ENCODE measurements around the gene KLK11.
A peak's percentile ranks its signal among the peaks of the same experiment; 100 is the strongest.

Gene KLK11

GRCh38 chr19:51027126-51027806 is 850 bp upstream of the KLK11 start:
- no peaks in the 10 kb centered on the region for H3K27me3 ChIP-seq (ENCODE audit: control insufficient read depth, insufficient read depth, low read length)
- peaks cover 9% of the 10 kb centered on the region for H3K4me1 ChIP-seq (ENCODE audit: control insufficient read depth, low read depth, low read length)
- H3K9me3 ChIP-seq (ENCODE audit: control insufficient read depth, low read depth, low read length), result no peaks in the 10 kb centered on the region
- no peak overlapping the region for H3K27ac ChIP-seq (ENCODE audit: low read length)
- no peak overlapping the region for H3K9ac ChIP-seq (ENCODE audit: low read length)
- H3K36me3 ChIP-seq (ENCODE audit: control insufficient read depth, low read depth, low read length), result no peaks in the 10 kb centered on the region
- no peak overlapping the region for H3K4me3 ChIP-seq (ENCODE audit: low read length)

GRCh38 chr19:51025809-51026553 is 435 bp downstream of the KLK11 start:
- H3K36me3 ChIP-seq (ENCODE audit: control insufficient read depth, low read depth, low read length), result no peaks in the 10 kb centered on the region
- H3K27ac ChIP-seq (ENCODE audit: low read length), result no peak overlapping the region
- H3K9ac ChIP-seq (ENCODE audit: low read length), result no peak overlapping the region
- H3K4me1 ChIP-seq (ENCODE audit: control insufficient read depth, low read depth, low read length), result peaks cover 14% of the 10 kb centered on the region
- no peak overlapping the region for H3K4me3 ChIP-seq (ENCODE audit: low read length)
- H3K27me3 ChIP-seq (ENCODE audit: control insufficient read depth, insufficient read depth, low read length), result no peaks in the 10 kb centered on the region
- H3K9me3 ChIP-seq (ENCODE audit: control insufficient read depth, low read depth, low read length), result no peaks in the 10 kb centered on the region

- no peak overlapping the region for H3K4me3 ChIP-seq (ENCODE audit: low read length)
- H3K9ac ChIP-seq (ENCODE audit: low read length), result no peak overlapping the region
- H3K27ac ChIP-seq (ENCODE audit: low read length), result no peak overlapping the region
- peaks cover 14% of the 10 kb centered on the region for H3K4me1 ChIP-seq (ENCODE audit: control insufficient read depth, low read depth, low read length)
- peaks cover 2% of the 10 kb centered on the region for H3K27me3 ChIP-seq (ENCODE audit: control insufficient read depth, insufficient read depth, low read length)
- no peaks in the 10 kb centered on the region for H3K9me3 ChIP-seq (ENCODE audit: control insufficient read depth, low read depth, low read length)
- no peaks in the 10 kb centered on the region for H3K36me3 ChIP-seq (ENCODE audit: control insufficient read depth, low read depth, low read length)
These were observed 1.0 kb downstream of the KLK11 start for GRCh38 chr19:51025401-51025800.

- Histone ChIP-seq H3K36me3 (ENCODE audit: control insufficient read depth, low read depth, low read length) (no peaks in the 10 kb centered on the region), H3K27me3 (ENCODE audit: control insufficient read depth, insufficient read depth, low read length) (peaks cover 7% of the 10 kb centered on the region), H3K9me3 (ENCODE audit: control insufficient read depth, low read depth, low read length) (no peaks in the 10 kb centered on the region), H3K4me3 (ENCODE audit: low read length) (no peak overlapping the region), H3K27ac (ENCODE audit: low read length) (no peak overlapping the region), H3K4me1 (ENCODE audit: control insufficient read depth, low read depth, low read length) (peaks cover 14% of the 10 kb centered on the region), H3K9ac (ENCODE audit: low read length) (no peak overlapping the region)
These were observed 1.5 kb downstream of the KLK11 start for GRCh38 chr19:51024924-51025323.

- no peak overlapping the region for H3K27ac ChIP-seq (ENCODE audit: low read length)
- H3K27me3 ChIP-seq (ENCODE audit: control insufficient read depth, insufficient read depth, low read length), result peaks cover 17% of the 10 kb centered on the region
- no peak overlapping the region for H3K9ac ChIP-seq (ENCODE audit: low read length)
- H3K4me3 ChIP-seq (ENCODE audit: low read length), result no peak overlapping the region
- H3K4me1 ChIP-seq (ENCODE audit: control insufficient read depth, low read depth, low read length), result peaks cover 14% of the 10 kb centered on the region
- no peaks in the 10 kb centered on the region for H3K9me3 ChIP-seq (ENCODE audit: control insufficient read depth, low read depth, low read length)
- H3K36me3 ChIP-seq (ENCODE audit: control insufficient read depth, low read depth, low read length), result no peaks in the 10 kb centered on the region
These were observed 2.5 kb downstream of the KLK11 start for GRCh38 chr19:51023946-51024345.

GRCh38 chr19:51022526-51022925 is 3.9 kb downstream of the KLK11 start:
- Histone ChIP-seq H3K4me1 (ENCODE audit: control insufficient read depth, low read depth, low read length) (peaks cover 14% of the 10 kb centered on the region), H3K9ac (ENCODE audit: low read length) (no peak overlapping the region), H3K27ac (ENCODE audit: low read length) (no peak overlapping the region), H3K9me3 (ENCODE audit: control insufficient read depth, low read depth, low read length) (no peaks in the 10 kb centered on the region), H3K4me3 (ENCODE audit: low read length) (no peak overlapping the region), H3K27me3 (ENCODE audit: control insufficient read depth, insufficient read depth, low read length) (peaks cover 31% of the 10 kb centered on the region), H3K36me3 (ENCODE audit: control insufficient read depth, low read depth, low read length) (no peaks in the 10 kb centered on the region)

- H3K27me3 ChIP-seq (ENCODE audit: control insufficient read depth, insufficient read depth, low read length), result peaks cover 41% of the 10 kb centered on the region
- H3K4me3 ChIP-seq (ENCODE audit: low read length), result no peak overlapping the region
- H3K4me1 ChIP-seq (ENCODE audit: control insufficient read depth, low read depth, low read length), result peaks cover 14% of the 10 kb centered on the region
- no peak overlapping the region for H3K9ac ChIP-seq (ENCODE audit: low read length)
- H3K36me3 ChIP-seq (ENCODE audit: control insufficient read depth, low read depth, low read length), result no peaks in the 10 kb centered on the region
- H3K27ac ChIP-seq (ENCODE audit: low read length), result no peak overlapping the region
- H3K9me3 ChIP-seq (ENCODE audit: control insufficient read depth, low read depth, low read length), result no peaks in the 10 kb centered on the region
These were observed 5.3 kb downstream of the KLK11 start for GRCh38 chr19:51020988-51021651.

- no peaks in the 10 kb centered on the region for H3K36me3 ChIP-seq (ENCODE audit: control insufficient read depth, low read depth, low read length)
- H3K27ac ChIP-seq (ENCODE audit: low read length), result no peak within 1 kb of the TSS
- peaks cover 41% of the 10 kb centered on the region for H3K27me3 ChIP-seq (ENCODE audit: control insufficient read depth, insufficient read depth, low read length)
- no peaks in the 10 kb centered on the region for H3K9me3 ChIP-seq (ENCODE audit: control insufficient read depth, low read depth, low read length)
- H3K4me3 ChIP-seq (ENCODE audit: low read length), result peak within 1 kb of the TSS; percentile 55
- H3K9ac ChIP-seq (ENCODE audit: low read length), result no peak within 1 kb of the TSS
- peaks cover 5% of the 10 kb centered on the region for H3K4me1 ChIP-seq (ENCODE audit: control insufficient read depth, low read depth, low read length)
These were observed 6.9 kb downstream of the KLK11 start, which contains the start of gene KLK10 for GRCh38 chr19:51019544-51019925. Gene KLK10, minus strand, starts transcription at chr19:51019709. Its CDS starts 579 bp downstream, at chr19:51019130.

GRCh38 chr19:51018745-51019543 is 7.5 kb downstream of the KLK11 start:
- Histone ChIP-seq H3K4me3 (ENCODE audit: low read length) (peak overlapping the region; percentile 55), H3K27ac (ENCODE audit: low read length) (no peak overlapping the region), H3K27me3 (ENCODE audit: control insufficient read depth, insufficient read depth, low read length) (peaks cover 41% of the 10 kb centered on the region), H3K36me3 (ENCODE audit: control insufficient read depth, low read depth, low read length) (no peaks in the 10 kb centered on the region), H3K9me3 (ENCODE audit: control insufficient read depth, low read depth, low read length) (no peaks in the 10 kb centered on the region), H3K9ac (ENCODE audit: low read length) (no peak overlapping the region), H3K4me1 (ENCODE audit: control insufficient read depth, low read depth, low read length) (peaks cover 5% of the 10 kb centered on the region)

- Histone ChIP-seq H3K9me3 (ENCODE audit: control insufficient read depth, low read depth, low read length) (no peaks in the 10 kb centered on the region), H3K9ac (ENCODE audit: low read length) (no peak overlapping the region), H3K36me3 (ENCODE audit: control insufficient read depth, low read depth, low read length) (no peaks in the 10 kb centered on the region), H3K27ac (ENCODE audit: low read length) (no peak overlapping the region), H3K27me3 (ENCODE audit: control insufficient read depth, insufficient read depth, low read length) (peaks cover 41% of the 10 kb centered on the region), H3K4me1 (ENCODE audit: control insufficient read depth, low read depth, low read length) (peaks cover 5% of the 10 kb centered on the region), H3K4me3 (ENCODE audit: low read length) (peak overlapping the region; percentile 70)
These were observed 9.4 kb downstream of the KLK11 start for GRCh38 chr19:51016798-51017683.

Data from iPS-18a (cell line).